Effector CD8-positive, alpha-beta T cell (primary cell): Measurements from ENCODE around the gene NKTR.

ENCODE experiments used
- DNase-seq: peaks from one replicate; lab custom pipeline; 2025; lab: John Stamatoyannopoulos, UW

NKTR gene

GRCh38 chr3:42662037-42662812 lies 61.7 kb downstream of the NKTR start:
- no peak for DNase-seq

DNA sequence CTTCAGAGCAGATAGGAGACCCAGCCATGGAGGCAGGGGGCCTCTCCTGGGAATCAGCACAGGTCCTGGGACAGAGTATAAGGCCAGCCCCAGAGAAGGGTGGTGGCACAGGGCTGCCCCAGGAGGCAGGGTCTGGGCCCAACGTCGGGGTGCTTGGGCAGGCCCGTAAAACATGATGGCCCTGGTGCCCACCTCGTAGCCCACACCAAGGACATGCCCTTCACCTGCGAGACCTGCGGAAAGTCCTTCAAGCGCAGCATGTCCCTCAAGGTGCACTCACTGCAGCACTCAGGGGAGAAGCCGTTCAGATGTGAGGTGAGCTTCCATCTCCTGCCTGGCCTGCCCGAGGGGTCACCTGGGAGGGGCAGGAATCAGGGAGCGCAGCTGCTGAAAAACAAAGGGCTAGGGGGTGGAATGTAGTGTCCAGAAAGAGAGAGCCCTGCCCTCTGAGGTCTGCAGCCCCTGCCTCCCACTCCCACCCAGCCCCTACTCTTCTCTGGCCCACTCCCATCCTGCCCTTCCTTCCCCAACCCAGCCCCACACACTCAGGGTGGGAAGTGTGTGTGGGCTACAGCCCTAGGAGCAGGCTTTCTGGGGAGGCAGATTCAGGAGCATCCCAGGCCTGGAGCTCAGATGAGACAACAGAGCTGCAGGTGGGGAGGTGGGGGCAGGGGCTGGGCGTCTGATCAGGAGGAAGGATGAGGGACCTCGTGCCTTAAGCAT lies 62.5 kb downstream of the NKTR start:
- no peak for DNase-seq

DNA sequence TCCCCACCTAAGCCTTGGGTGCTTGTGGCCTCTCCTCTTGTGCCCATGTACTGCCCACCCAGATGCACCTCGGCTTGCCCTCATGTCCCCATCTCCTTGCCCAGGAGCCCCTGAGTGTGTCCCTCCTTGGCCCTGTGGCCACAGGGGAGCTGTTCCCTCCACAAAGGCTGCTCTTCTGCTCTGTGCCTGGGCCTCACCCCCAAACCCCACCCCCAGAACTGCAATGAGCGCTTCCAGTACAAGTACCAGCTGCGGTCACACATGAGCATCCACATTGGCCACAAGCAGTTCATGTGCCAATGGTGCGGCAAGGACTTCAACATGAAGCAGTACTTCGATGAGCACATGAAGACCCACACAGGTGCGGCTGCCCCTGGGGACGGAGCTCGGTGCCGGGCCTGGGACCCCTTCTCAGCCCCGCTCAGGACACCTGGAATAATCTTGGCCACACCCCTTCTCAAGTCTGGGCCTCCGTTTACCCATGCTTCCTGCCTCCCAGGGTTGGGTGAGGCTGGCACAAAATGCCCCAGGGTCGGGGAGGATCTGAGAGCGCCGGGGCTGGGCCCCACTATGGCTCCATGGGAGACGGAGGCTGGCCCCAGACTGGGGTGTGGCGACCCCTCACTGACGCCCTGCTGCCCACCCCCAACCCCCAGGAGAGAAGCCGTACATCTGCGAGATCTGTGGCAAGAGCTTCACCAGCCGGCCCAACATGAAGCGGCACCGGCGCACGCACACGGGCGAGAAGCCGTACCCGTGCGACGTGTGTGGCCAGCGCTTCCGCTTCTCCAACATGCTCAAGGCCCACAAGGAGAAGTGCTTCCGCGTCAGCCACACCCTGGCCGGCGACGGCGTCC lies 63.3 kb downstream of the NKTR start:
- DNase-seq = no peak

GRCh38 chr3:42664438-42664803 lies 63.9 kb downstream of the NKTR start:
- no peak for DNase-seq

- no peak for DNase-seq
Observed at GRCh38 chr3:42665050-42665878, 64.8 kb downstream of the NKTR start.

DNA sequence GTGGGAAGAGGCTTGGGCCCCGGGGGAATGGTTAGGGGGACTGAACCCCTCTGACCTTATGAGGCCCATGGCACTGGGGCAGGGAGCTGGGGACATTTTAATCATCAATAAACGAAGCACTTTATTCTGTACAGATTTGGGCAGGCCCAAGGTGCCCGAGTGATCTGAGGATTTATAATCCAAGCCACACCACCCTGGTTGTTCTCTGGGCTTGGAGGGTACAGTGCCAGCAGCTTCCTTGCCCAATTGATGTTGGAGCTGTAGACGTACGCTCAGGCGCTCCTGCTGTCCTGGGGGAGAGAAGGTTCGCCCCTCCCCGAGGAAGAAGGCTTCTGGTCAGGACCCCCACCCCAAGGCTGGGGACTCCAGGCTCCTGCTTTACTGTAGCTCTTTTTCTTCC lies 65.5 kb downstream of the NKTR start:
- no peak for DNase-seq

GRCh38 chr3:42666577-42666998 lies 66.1 kb downstream of the NKTR start:
- no peak for DNase-seq

GRCh38 chr3:42667096-42667522 lies 66.6 kb downstream of the NKTR start:
- no peak for DNase-seq

DNA sequence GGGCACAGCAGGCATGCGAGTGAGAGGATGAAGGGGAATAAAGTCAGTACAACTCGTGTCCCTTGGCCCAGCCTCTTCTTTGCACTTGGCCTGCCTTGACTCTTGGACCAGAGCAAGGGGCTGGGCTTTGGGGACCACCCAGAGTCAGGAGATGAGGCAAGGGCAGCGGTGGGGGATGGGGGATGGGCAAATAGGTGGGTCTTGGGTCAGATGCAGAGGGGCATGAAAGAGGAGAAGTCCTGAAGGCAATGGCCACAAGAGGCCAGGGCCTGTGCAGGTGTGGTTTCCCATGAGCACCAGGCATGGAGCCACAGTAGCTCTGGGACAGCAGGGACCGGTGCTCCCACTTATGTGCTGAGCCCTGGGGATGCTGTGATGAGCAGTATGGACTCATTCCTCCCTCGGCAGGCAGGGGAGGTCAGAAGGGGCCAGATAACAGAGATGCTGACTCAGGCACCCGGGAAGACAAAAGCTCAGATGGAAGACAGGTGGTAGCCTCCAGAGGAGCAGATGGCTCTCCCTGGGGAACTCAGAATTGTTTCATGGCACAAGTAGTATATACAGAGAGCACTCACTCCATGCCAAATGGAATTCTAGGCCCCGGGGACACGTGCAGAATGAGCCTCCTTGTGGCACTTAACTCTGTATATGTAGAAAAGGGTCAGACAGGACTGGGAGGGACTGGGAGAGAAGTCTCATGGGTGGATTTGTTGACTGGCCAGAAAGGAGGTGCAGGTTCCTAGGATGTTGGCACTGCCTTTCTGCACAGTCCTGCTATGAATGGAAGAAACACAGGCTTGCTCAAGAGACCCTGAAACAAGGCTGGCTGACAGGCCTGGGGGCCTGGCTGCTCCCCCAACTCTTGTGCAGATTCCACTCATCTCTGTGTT lies 67.3 kb downstream of the NKTR start:
- no peak for DNase-seq

DNA sequence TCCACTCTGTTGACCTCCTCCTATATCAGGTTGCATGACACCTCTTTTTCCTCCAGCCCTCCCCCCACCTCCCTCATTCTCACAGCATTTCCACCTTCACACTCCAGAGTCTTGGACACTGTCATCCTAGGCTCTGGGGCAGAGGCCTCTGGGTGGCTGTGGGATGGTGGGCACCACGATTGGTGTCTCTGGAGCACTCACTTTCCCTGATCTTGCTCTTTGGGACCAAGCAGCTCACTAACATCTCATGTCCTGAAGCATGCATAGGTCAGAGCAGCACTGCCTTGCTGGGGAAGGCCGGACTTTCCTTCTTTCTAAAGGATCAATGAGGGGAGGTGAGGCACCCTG lies 67.9 kb downstream of the NKTR start:
- DNase-seq = no peak

- no peak for DNase-seq
Observed at GRCh38 chr3:42668793-42669217, 68.3 kb downstream of the NKTR start.

- DNase-seq = no peak
Observed at GRCh38 chr3:42670051-42670576, 69.6 kb downstream of the NKTR start.

DNA sequence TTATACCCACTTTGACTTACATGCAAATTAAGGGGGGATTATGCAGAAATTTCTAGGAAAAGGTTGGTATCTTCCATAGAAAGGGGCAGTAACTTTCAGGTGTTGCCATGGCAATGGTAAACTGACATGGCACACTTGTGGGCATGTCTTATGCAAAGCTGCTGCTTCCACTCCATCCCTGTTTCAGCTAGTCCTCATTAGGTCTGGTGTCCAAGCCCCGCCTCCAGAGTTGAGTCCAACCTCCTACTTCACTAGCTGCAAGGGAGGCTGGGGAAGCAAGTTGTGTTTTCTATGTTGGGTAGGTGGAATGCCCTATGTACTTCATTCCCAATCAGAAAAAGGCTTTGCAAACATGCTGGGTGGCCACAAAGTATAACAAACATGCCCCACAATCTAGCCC lies 70.2 kb downstream of the NKTR start:
- no peak for DNase-seq

GRCh38 chr3:42672515-42672914 lies 72.0 kb downstream of the NKTR start:
- no peak for DNase-seq

- DNase-seq = no peak
Observed at GRCh38 chr3:42673082-42673481, 72.6 kb downstream of the NKTR start.

- DNase-seq = no peak
Observed at GRCh38 chr3:42674146-42674545, 73.7 kb downstream of the NKTR start.

DNA sequence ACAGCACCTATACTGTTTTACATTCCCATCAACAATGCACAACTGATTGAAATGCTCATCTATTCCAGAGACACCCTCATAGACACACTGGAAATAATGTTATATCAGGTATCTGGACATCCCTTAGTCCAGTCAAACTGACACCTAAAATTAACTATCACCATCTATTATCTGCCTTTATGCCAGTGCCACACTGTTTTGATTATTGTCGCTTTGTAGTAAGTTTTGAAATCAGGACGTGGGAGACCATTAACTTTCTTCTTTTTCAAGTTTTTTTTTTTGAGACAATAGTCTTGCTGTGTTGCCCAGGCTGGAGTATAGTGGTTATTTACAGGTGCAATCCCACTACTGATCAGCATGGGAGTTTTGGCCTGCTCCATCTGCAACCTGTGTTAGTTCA lies 75.4 kb downstream of the NKTR start:
- no peak for DNase-seq

- no peak for DNase-seq
Observed at GRCh38 chr3:42678447-42678846, 78.0 kb downstream of the NKTR start.

DNA sequence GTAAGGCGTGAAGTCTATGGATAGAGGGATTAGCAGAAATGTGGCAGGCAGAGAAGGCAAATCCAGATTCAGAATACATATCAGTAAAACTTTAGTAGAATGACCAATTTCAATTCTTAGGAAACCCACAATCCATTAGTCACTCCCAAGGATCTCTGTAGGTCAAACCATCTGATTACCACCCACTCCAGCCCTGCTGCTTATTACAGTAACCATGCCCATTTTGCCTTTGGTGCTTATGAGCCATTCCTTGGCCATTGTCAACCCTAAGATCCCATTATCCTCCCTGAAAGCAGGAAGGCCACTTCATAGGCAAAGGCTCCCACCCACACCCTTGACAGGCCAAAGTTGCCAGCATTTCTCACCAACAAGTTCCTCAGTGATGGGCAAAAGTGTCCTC lies 79.8 kb downstream of the NKTR start:
- no peak for DNase-seq

- DNase-seq = no peak
Observed at GRCh38 chr3:42680806-42681205, 80.3 kb downstream of the NKTR start.
